BLaER1 (cell line): ENCODE measurements around the gene FBRS.
"Not testable (repeated sequence)": the region's sequence is repeated elsewhere in the genome, so short reads cannot be mapped to it uniquely, and the experiment has no call there.

Experiments
- H3K27ac ChIP-seq: shearing (Covaris generic); formaldehyde crosslinking; 2 replicates; pipeline ENCODE4 v1.8.1; 2022
- H3K27me3 ChIP-seq: shearing (Covaris generic); formaldehyde crosslinking; 2 replicates; pipeline ENCODE4 v1.8.1; 2022
- H3K36me3 ChIP-seq: shearing (Covaris generic); formaldehyde crosslinking; 2 replicates; pipeline ENCODE4 v1.8.1; 2022
- H3K4me1 ChIP-seq: shearing (Covaris generic); formaldehyde crosslinking; 2 replicates; pipeline ENCODE4 v1.8.1; 2022
- H3K4me2 ChIP-seq: shearing (Covaris generic); formaldehyde crosslinking; 2 replicates; pipeline ENCODE4 v1.8.1; 2022
- H3K4me3 ChIP-seq: shearing (Covaris generic); formaldehyde crosslinking; 2 replicates; pipeline ENCODE4 v1.8.1; 2022
- H3K9ac ChIP-seq: shearing (Covaris generic); formaldehyde crosslinking; 2 replicates; pipeline ENCODE4 v1.8.1; 2022
- H3K9me3 ChIP-seq: shearing (Covaris generic); formaldehyde crosslinking; 2 replicates; pipeline ENCODE4 v1.8.1; 2022
- H4K20me1 ChIP-seq: shearing (Covaris generic); formaldehyde crosslinking; 2 replicates; pipeline ENCODE4 v1.8.1; 2022
- Cebpa-rat ChIP-seq: shearing (Covaris generic); IDR thresholded peaks from 2 replicates; pipeline ENCODE4 v1.8.1; 2022

Gene FBRS

GRCh38 chr16:30669903-30670824, 11.9 kb downstream of the FBRS start:
- Histone ChIP-seq H3K27ac (no peak overlapping the region), H3K4me3 (no peak overlapping the region), H3K4me1 (no peaks in the 10 kb centered on the region), H3K36me3 (peaks cover 71% of the 10 kb centered on the region), H4K20me1 (peaks cover 54% of the 10 kb centered on the region), H3K4me2 (no peak overlapping the region), H3K9ac (no peak overlapping the region), H3K9me3 (no peaks in the 10 kb centered on the region), H3K27me3 (no peaks in the 10 kb centered on the region)
- no peak for TF ChIP-seq Cebpa-rat

- Histone ChIP-seq H3K9me3 (no peaks in the 10 kb centered on the region), H3K9ac (no peak overlapping the region), H3K4me2 (no peak overlapping the region), H3K27me3 (no peaks in the 10 kb centered on the region), H3K4me3 (no peak overlapping the region), H3K36me3 (peaks cover 22% of the 10 kb centered on the region), H3K4me1 (peaks cover 18% of the 10 kb centered on the region), H4K20me1 (peaks cover 8% of the 10 kb centered on the region), H3K27ac (no peak overlapping the region)
- no peak for TF ChIP-seq Cebpa-rat
These were observed 16.9 kb downstream of the FBRS start for GRCh38 chr16:30675143-30675542.

DNA sequence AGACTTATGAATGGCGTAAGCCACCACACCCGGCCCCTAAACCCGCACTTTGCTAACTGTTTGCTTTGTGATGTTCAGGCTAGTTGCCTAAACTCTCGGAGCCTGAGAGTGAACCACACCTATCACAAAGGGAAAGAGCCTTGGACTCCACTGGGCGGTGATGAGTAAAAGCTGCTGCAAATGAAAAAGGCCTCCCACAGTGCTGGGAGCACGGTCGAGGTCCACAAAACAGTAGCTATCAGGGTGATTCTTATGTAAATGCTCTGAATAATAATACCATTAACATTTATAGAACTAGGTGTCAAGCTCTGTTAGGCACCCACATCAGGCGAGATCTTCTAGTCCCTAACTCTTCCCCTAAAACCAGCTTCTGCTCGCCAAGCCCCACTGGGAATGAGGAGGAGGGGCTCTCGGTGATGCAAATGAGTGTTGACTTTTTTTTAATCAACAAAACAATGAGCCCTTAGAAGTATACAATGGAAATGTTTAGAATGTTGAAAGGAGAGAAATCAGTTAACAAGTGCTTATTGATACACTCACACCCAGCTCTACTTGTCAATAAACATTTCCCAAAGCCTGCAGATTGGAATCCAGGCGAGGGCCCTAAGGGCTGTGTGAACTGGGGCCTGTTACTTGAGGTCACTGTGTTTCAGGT, 19.8 kb downstream of the FBRS start:
- Histone ChIP-seq H3K9me3 (no peaks in the 10 kb centered on the region; the same call in 1 of the 2 replicates), H3K27me3 (no peaks in the 10 kb centered on the region), H3K4me1 (peaks cover 28% of the 10 kb centered on the region), H3K27ac (no peak overlapping the region), H3K4me2 (peak overlapping the region; percentile 27), H3K9ac (no peak overlapping the region), H3K4me3 (no peak overlapping the region), H4K20me1 (no peaks in the 10 kb centered on the region), H3K36me3 (no peaks in the 10 kb centered on the region)
- no peak for TF ChIP-seq Cebpa-rat

DNA sequence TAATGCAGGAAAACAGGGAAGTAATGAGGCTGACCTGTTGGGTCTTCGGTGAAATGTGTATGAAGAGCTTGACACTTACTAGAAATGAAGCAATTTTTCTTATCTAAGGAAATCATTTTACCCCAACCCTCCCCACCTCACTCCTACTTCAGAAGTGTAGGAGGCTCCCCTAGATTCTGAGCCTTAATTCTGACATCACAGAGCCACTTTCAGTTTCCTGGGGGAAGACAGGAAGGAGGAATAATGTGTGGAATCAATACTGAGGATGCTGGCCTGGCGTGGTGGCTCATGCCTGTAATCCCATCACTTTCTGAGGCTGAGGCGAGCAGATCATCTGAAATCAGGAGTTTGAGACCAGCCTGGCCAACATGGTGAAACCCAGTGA, 20.3 kb downstream of the FBRS start:
- no peak for TF ChIP-seq Cebpa-rat
- H3K4me2 ChIP-seq = no peak overlapping the region
- H3K4me3 ChIP-seq = no peak overlapping the region
- H3K27ac ChIP-seq = no peak overlapping the region
- peaks cover 28% of the 10 kb centered on the region for H3K4me1 ChIP-seq
- no peaks in the 10 kb centered on the region; the same call in 1 of the 2 replicates for H3K9me3 ChIP-seq
- no peaks in the 10 kb centered on the region for H3K27me3 ChIP-seq
- no peaks in the 10 kb centered on the region for H3K36me3 ChIP-seq
- H3K9ac ChIP-seq = no peak overlapping the region
- no peaks in the 10 kb centered on the region for H4K20me1 ChIP-seq

GRCh38 chr16:30680326-30680725, 22.1 kb downstream of the FBRS start:
- peaks cover 28% of the 10 kb centered on the region for H3K4me1 ChIP-seq
- H3K4me3 ChIP-seq = no peak overlapping the region
- no peaks in the 10 kb centered on the region for H3K27me3 ChIP-seq
- no peak overlapping the region for H3K27ac ChIP-seq
- no peak overlapping the region for H3K9ac ChIP-seq
- H3K4me2 ChIP-seq = no peak overlapping the region
- no peak for TF ChIP-seq Cebpa-rat
- no peaks in the 10 kb centered on the region for H4K20me1 ChIP-seq
- H3K36me3 ChIP-seq = no peaks in the 10 kb centered on the region
- H3K9me3 ChIP-seq = no peaks in the 10 kb centered on the region; the same call in 1 of the 2 replicates

DNA sequence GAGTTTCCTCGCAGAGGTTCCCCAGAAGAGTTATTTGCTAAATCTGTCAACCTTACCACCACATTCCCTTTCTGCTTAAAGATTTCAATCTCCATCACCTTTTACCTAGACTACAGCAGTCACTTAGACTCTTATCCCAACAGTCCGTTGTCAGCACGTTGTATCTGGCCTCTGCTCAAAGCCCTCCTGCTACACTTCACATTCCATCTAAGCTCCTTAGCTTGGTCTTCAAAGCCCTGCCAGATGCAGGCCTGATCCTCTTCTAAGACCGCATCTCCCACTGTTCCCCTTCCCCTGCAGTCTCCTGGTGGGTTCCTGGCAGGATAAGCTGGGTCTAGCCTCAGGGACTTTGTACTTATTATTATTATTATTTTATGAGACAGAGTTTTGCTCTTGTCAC, 30.5 kb downstream of the FBRS start:
- H3K9me3 ChIP-seq = no peaks in the 10 kb centered on the region
- no peaks in the 10 kb centered on the region for H3K36me3 ChIP-seq
- H4K20me1 ChIP-seq = no peaks in the 10 kb centered on the region
- TF ChIP-seq Cebpa-rat = no peak
- peak overlapping the region; percentile 48 for H3K4me2 ChIP-seq
- H3K27me3 ChIP-seq = no peaks in the 10 kb centered on the region
- H3K4me3 ChIP-seq = no peak overlapping the region
- H3K4me1 ChIP-seq = peaks cover 21% of the 10 kb centered on the region
- H3K9ac ChIP-seq = peak overlapping the region; percentile 21; the same call in 1 of the 2 replicates
- peak overlapping the region; percentile 38; the same call in 1 of the 2 replicates for H3K27ac ChIP-seq

DNA sequence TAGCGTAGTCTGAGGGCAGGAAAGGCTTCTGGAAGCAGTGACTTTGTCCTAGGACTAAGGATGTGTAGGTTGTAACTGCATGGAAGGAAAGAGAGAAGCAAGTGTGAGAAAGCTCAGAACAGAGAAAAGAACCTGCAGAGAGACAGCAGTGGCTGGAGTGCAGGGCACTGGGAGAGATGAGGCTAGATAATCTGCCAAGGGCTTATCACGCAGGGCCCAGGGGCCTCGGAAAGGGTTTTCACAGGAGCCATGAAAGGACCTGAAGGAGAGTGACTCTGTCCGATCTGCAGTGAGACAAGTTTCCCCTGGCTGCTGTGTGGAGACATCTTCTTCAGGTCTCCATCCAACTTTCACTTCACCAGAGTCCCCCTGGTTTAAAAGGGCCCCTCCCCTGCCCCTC, 33.7 kb downstream of the FBRS start:
- Histone ChIP-seq H3K36me3 (no peaks in the 10 kb centered on the region), H3K27me3 (no peaks in the 10 kb centered on the region), H3K9ac (no peak overlapping the region), H3K4me1 (peaks cover 48% of the 10 kb centered on the region), H3K27ac (no peak overlapping the region), H3K9me3 (no peaks in the 10 kb centered on the region), H4K20me1 (no peaks in the 10 kb centered on the region), H3K4me3 (no peak overlapping the region), H3K4me2 (no peak overlapping the region)
- TF ChIP-seq Cebpa-rat = no peak

GRCh38 chr16:30692396-30693064, 34.3 kb downstream of the FBRS start:
- Histone ChIP-seq H3K4me3 (no peak overlapping the region), H4K20me1 (no peaks in the 10 kb centered on the region), H3K27ac (no peak overlapping the region), H3K27me3 (no peaks in the 10 kb centered on the region), H3K36me3 (no peaks in the 10 kb centered on the region), H3K4me2 (no peak overlapping the region), H3K9me3 (no peaks in the 10 kb centered on the region), H3K4me1 (peaks cover 54% of the 10 kb centered on the region), H3K9ac (no peak overlapping the region)
- TF ChIP-seq Cebpa-rat = no peak

DNA sequence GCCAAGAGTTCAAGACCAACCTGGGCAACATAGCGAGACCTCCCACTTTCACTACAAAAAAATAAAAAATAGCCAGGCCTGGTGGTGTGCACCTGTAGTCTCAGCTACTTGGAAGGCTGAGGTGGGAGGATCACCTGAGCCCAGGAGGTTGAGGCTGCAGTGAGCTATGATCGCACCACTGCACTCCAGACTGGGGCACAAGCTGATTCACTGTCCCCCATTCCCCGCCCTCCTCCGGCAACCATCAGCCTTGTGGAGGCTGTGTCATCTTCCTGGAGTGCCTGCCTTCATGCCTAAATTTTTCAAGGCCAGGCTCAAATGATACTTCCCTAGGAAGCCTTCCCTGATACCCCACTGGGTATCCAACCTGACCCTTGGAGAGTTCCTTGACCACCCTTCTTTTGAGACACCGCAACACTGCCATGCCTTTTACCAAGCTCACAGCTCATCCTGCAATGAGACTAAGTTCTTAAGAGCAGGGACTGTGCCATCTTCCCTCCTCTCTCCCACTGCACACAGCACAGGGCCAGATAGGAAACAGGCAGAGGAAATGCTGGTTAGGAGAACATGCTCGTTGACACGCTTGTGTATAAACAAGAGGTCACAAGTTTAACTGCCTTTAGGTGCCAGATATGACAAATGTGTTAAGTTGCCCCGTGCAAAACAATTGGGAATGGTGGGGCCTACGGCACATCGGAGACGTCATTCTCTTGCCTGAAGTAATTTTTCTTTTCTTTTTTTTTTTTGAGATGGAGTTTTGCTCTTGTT, 36.9 kb downstream of the FBRS start:
- Histone ChIP-seq H3K4me1 (peaks cover 57% of the 10 kb centered on the region), H3K27ac (peak overlapping the region; percentile 71), H3K4me3 (no peak overlapping the region), H3K9me3 (no peaks in the 10 kb centered on the region), H3K27me3 (no peaks in the 10 kb centered on the region), H3K9ac (peak overlapping the region; percentile 32; the same call in 1 of the 2 replicates), H3K4me2 (peak overlapping the region; percentile 62), H4K20me1 (peaks cover 12% of the 10 kb centered on the region), H3K36me3 (peaks cover 5% of the 10 kb centered on the region)
- TF ChIP-seq Cebpa-rat = no peak

GRCh38 chr16:30696646-30697045, 38.4 kb downstream of the FBRS start:
- H3K36me3 ChIP-seq = peaks cover 20% of the 10 kb centered on the region
- not testable (repeated sequence) for H3K27ac ChIP-seq, H3K9me3 ChIP-seq, H3K4me2 ChIP-seq, H3K27me3 ChIP-seq, H3K9ac ChIP-seq, H3K4me3 ChIP-seq
- peaks cover 66% of the 10 kb centered on the region for H3K4me1 ChIP-seq
- peaks cover 27% of the 10 kb centered on the region for H4K20me1 ChIP-seq
